HUES48 (cell line): Measurements from ENCODE around the gene CDCP1.
A peak's percentile ranks its signal among the peaks of the same experiment; 100 is the strongest.

Experiments
- H3K27ac ChIP-seq: one replicate; pipeline ENCODE4 v1.7.0; 2013; ENCODE audit warnings: low read depth, low read length, inconsistent platforms
- H3K27me3 ChIP-seq: 2 replicates; pipeline ENCODE4 v1.6.1; 2013; ENCODE audit warnings: mild to moderate bottlenecking, low read length; ENCODE audit not compliant: control insufficient read depth, insufficient read depth
- H3K36me3 ChIP-seq: 2 replicates; pipeline ENCODE4 v1.6.1; 2013; ENCODE audit warnings: low read length; ENCODE audit not compliant: control insufficient read depth, insufficient read depth
- H3K4me1 ChIP-seq: 2 replicates; pipeline ENCODE4 v1.6.1; 2013; ENCODE audit warnings: mild to moderate bottlenecking, low read length; ENCODE audit not compliant: control insufficient read depth, insufficient read depth
- H3K4me3 ChIP-seq: 2 replicates; pipeline ENCODE4 v1.5.1; 2013; ENCODE audit warnings: mild to moderate bottlenecking, low read depth, low read length
- H3K9ac ChIP-seq: 2 replicates; pipeline ENCODE4 v1.6.1; 2013; ENCODE audit warnings: mild to moderate bottlenecking, low read depth, low read length, moderate library complexity
- H3K9me3 ChIP-seq: 2 replicates; pipeline ENCODE4 v1.6.1; 2013; ENCODE audit warnings: low read length; ENCODE audit not compliant: control insufficient read depth, insufficient read depth

CDCP1 gene

DNA sequence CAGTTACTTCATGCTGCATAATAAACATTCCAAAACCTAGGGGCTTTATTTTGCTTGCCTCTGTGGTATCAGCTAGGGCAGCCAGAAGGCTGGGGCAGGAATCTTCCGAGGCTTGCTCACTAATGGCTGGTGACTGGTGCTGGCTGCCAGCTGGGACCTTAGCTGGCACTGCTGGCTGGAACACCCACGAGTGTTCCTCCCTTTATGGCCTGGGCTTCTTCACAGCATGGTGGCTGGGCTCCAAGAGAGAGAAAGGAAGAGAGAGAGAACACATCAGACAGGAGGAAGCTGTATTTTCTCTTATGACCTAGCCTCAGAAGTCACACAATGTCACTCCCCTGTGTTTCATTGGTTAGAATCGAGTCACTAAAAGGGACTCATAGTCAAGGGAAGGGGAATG lies 23.9 kb upstream of the CDCP1 start:
- Histone ChIP-seq H3K4me1 (peaks cover 14% of the 10 kb centered on the region), H3K9ac (no peak overlapping the region), H3K9me3 (no peaks in the 10 kb centered on the region), H3K27me3 (no peaks in the 10 kb centered on the region), H3K27ac (no peak overlapping the region), H3K36me3 (no peaks in the 10 kb centered on the region), H3K4me3 (no peak overlapping the region)

DNA sequence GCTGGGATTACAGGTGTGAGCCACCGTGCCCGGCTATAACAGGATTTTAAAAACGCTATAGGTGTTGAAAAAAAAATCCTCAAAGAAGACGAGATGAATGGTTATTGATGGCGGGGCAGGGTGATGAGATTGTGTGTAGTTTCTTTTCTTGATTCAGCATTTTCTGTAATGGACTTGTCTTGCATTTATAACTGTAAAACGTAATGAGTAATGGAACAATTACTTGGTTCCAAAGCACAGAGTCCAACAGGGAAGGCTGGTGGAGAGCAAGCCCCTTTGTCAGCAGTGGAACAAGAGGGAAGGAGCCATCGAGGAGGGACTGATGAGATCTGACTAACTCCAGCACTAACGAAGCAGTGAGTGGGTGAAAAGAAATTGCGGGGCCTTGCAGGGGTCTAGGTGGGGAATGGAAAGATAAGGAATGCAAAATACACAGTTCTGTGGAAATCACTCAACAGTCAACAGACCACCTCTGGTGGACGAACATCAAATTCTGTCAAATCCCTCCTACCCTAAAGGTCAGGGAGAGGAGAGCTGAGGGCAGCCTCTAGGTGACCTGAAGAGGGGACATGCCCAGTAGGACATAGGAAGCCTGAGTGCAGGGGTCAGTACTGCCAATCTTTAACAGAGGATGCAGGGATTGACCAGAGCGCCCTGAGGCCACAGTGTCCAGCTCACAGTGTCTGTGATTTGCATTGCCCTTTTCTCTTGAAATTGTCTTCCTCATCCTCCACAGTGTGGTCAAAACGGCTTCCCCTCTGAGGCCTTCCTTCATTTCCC lies 23.1 kb upstream of the CDCP1 start:
- Histone ChIP-seq H3K36me3 (no peaks in the 10 kb centered on the region), H3K9me3 (no peaks in the 10 kb centered on the region), H3K27me3 (no peaks in the 10 kb centered on the region), H3K9ac (no peak overlapping the region), H3K27ac (no peak overlapping the region), H3K4me1 (peaks cover 14% of the 10 kb centered on the region), H3K4me3 (no peak overlapping the region)

- no peaks in the 10 kb centered on the region for H3K27me3 ChIP-seq
- peaks cover 14% of the 10 kb centered on the region for H3K4me1 ChIP-seq
- no peak overlapping the region for H3K9ac ChIP-seq
- no peak overlapping the region for H3K4me3 ChIP-seq
- no peaks in the 10 kb centered on the region for H3K9me3 ChIP-seq
- no peaks in the 10 kb centered on the region for H3K36me3 ChIP-seq
- peak overlapping the region; percentile 38 for H3K27ac ChIP-seq
Measured at GRCh38 chr3:45168451-45168850, 22.3 kb upstream of the CDCP1 start.

- no peak overlapping the region for H3K4me3 ChIP-seq
- H3K9me3 ChIP-seq, result no peaks in the 10 kb centered on the region
- H3K27ac ChIP-seq, result peak overlapping the region; percentile 79
- peaks cover 14% of the 10 kb centered on the region for H3K4me1 ChIP-seq
- no peak overlapping the region; the same call in 1 of the 2 replicates for H3K9ac ChIP-seq
- no peaks in the 10 kb centered on the region for H3K36me3 ChIP-seq
- H3K27me3 ChIP-seq, result no peaks in the 10 kb centered on the region
Measured at GRCh38 chr3:45167011-45167911, 21.1 kb upstream of the CDCP1 start.

DNA sequence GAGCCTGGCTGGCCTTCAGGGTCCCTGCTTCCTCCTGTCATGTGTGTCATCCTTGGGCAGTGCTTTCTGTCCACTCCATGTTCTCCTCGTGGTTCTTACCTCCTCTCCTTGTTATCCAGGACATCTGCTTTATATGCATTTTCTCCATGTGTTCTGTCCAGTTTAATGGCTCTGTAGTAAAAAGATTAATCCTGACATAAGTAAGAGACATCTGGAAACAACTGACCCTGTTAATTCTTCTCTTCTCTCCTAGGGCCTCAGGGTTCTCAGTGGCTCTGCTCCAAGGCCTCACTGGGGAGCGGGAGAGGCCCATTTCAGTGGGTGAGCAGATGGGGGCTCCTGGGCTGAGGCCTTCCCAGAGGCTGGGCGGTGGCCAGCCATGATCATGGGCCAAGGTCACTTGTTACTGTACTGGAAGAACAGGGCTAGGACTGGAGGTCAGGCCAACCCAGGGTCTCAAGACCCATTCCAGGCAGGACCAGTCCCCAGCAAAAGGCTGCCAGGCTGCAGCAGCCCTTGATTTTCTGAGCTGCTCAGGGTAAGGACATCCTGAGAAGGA lies 20.2 kb upstream of the CDCP1 start:
- Histone ChIP-seq H3K36me3 (no peaks in the 10 kb centered on the region), H3K4me1 (peaks cover 14% of the 10 kb centered on the region), H3K27me3 (no peaks in the 10 kb centered on the region), H3K9ac (no peak overlapping the region), H3K4me3 (no peak overlapping the region), H3K27ac (no peak overlapping the region), H3K9me3 (no peaks in the 10 kb centered on the region)

GRCh38 chr3:45165497-45166283 lies 19.5 kb upstream of the CDCP1 start:
- no peak overlapping the region for H3K27ac ChIP-seq
- H3K4me3 ChIP-seq, result no peak overlapping the region
- no peaks in the 10 kb centered on the region for H3K36me3 ChIP-seq
- no peaks in the 10 kb centered on the region for H3K9me3 ChIP-seq
- H3K9ac ChIP-seq, result no peak overlapping the region
- H3K27me3 ChIP-seq, result no peaks in the 10 kb centered on the region
- H3K4me1 ChIP-seq, result peaks cover 14% of the 10 kb centered on the region

DNA sequence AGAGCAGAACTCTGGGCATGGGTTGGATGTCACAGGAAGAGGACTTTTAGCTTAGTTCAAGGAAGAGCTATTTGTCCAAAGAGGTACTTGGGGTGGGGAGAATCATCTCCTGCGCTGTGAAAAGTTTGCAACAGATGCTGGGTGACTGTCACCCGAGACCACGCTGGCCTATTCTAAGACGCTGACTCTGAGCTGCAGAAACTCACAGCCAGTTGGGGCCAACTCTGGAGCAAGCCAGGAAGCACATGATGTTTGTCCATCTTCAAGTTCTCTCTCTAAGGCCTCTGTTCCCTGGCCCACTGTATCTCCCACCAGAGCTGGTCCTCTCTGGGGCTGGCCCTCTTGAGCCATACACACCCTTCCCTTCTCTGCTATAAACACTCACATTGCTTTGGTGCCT lies 17.9 kb upstream of the CDCP1 start:
- Histone ChIP-seq H3K36me3 (no peaks in the 10 kb centered on the region), H3K4me1 (peaks cover 14% of the 10 kb centered on the region), H3K9ac (no peak overlapping the region), H3K27me3 (no peaks in the 10 kb centered on the region), H3K9me3 (no peaks in the 10 kb centered on the region), H3K27ac (no peak overlapping the region), H3K4me3 (no peak overlapping the region)

DNA sequence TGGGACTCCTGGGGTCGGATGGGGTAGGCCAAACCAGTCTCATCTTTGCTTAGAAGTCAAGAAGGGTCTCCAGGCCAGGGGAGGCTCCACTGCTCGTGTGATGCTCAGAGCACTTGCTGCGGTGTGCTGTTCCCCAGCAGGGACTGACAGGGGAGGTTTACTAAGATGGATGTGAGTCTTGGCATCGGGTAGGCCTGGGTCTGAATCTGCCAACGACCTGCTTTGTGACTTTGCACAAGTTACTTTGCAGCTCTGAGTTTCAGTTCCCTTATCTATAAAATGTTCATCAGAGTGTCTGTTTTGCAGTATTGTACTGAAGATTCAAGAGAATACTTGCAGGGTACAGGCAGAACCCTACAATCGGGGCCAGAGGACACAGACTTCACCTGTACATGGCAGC lies 17.3 kb upstream of the CDCP1 start:
- no peak overlapping the region for H3K4me3 ChIP-seq
- H3K27me3 ChIP-seq, result no peaks in the 10 kb centered on the region
- H3K36me3 ChIP-seq, result no peaks in the 10 kb centered on the region
- H3K9me3 ChIP-seq, result no peaks in the 10 kb centered on the region
- H3K27ac ChIP-seq, result no peak overlapping the region
- no peak overlapping the region for H3K9ac ChIP-seq
- peaks cover 14% of the 10 kb centered on the region for H3K4me1 ChIP-seq

GRCh38 chr3:45154641-45155147 lies 8.5 kb upstream of the CDCP1 start:
- Histone ChIP-seq H3K27ac (no peak overlapping the region), H3K9me3 (no peaks in the 10 kb centered on the region), H3K9ac (no peak overlapping the region), H3K4me3 (no peak overlapping the region), H3K4me1 (no peaks in the 10 kb centered on the region), H3K27me3 (no peaks in the 10 kb centered on the region), H3K36me3 (no peaks in the 10 kb centered on the region)

DNA sequence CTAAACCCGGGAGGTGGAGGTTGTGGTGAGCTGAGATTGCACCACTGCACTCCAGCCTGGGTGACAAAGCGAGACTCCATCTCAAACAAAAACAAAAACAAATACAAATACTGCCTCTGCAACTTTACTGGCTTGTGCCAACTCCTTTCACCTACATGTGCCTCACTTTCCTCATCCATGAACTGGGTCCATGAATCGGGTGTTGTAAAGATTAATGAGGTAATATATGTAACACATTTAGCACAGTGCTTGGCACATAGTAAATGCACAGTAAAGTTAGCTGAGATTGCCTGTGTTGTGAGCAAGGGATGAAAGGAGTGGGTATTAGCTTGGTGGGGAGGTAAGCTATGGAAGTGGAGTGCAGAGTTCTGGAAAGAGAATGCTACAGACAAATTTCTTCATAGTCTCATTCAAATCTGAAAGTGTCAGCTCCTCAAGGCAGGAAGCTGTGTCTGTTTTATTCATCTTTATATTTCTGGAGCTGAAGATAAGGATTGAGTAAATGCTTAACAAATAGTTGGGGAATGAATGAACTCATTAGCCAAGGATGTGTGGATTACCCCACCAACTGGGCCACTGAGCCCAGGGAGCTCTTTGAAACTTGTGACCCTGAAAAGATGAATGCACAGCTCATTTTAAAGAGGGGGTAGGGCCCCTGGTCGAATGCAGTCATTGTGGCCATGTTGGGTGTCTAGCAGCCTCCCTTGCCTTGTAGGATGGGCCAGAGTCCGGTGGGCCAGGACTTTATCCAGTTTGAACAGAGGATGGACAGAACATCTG lies 7.7 kb upstream of the CDCP1 start:
- Histone ChIP-seq H3K9ac (no peak overlapping the region), H3K27me3 (no peaks in the 10 kb centered on the region), H3K36me3 (no peaks in the 10 kb centered on the region), H3K4me3 (no peak overlapping the region), H3K4me1 (no peaks in the 10 kb centered on the region), H3K9me3 (no peaks in the 10 kb centered on the region), H3K27ac (no peak overlapping the region)
